Right atrium auricular region (tissue), 2 donors: ENCODE data around the gene MYO5B. TPM values are rescaled to one million over a fixed set of nuclear protein-coding genes. Genes with fewer than 3 reads are reported as not detected.
"Not testable (repeated sequence)": the region's sequence is repeated elsewhere in the genome, so short reads cannot be mapped to it uniquely, and the experiment has no call there.

Experiments used
- DNase-seq: peaks from one replicate; pipeline ENCODE4 v3.0.0-alpha.2; 2019; ENCODE audit warnings: low spot score
- H3K27ac ChIP-seq, 2 donors: fragments of 200-600 bp; sonication (generic); 1 replicate in 1 of 2; 2 replicates in 1 of 2; pipeline ENCODE4 v1.5.1; 2016 to 2019
- H3K27me3 ChIP-seq, 2 donors: fragments of 200-600 bp; sonication (generic); one replicate each; pipeline versions ENCODE4 v1.5.1 to v1.6.0; 2017 to 2019
- H3K36me3 ChIP-seq: fragments of 200-600 bp; sonication (generic); one replicate; pipeline ENCODE4 v1.5.1; 2016
- H3K4me1 ChIP-seq, 2 donors: fragments of 200-600 bp; sonication (generic); one replicate each; pipeline versions ENCODE4 v1.5.1 to v1.6.0; 2017 to 2019
- H3K4me3 ChIP-seq, 2 donors: fragments of 200-600 bp; sonication (generic); 1 replicate in 1 of 2; 2 replicates in 1 of 2; pipeline ENCODE4 v1.5.1; 2017 to 2019; ENCODE audit warnings: mild to moderate bottlenecking in 1 of 2, moderate library complexity in 1 of 2
- H3K9me3 ChIP-seq, 2 donors: fragments of 200-600 bp; sonication (generic); one replicate each; pipeline ENCODE4 v1.5.1; 2019
- total RNA-seq, 2 donors: library from RNA; depleted of rRNA; stranded (reverse); fragments of >200 nt; gene quantifications; one replicate each; pipeline ENCODE4 v1.1.0, GENCODE V29; 2016
- TF ChIP-seq, protein P1 (sequence below), 2 donors: fragments of 200-600 bp; sonication (generic); IDR thresholded peaks; one replicate each; pipeline ENCODE4 v1.5.1; 2019; ENCODE audit warnings: antibody characterized with exemption in 2 of 2

Gene MYO5B
- total RNA-seq, 2 donors from 2014 or later: 7.7 to 10.2 TPM

DNA sequence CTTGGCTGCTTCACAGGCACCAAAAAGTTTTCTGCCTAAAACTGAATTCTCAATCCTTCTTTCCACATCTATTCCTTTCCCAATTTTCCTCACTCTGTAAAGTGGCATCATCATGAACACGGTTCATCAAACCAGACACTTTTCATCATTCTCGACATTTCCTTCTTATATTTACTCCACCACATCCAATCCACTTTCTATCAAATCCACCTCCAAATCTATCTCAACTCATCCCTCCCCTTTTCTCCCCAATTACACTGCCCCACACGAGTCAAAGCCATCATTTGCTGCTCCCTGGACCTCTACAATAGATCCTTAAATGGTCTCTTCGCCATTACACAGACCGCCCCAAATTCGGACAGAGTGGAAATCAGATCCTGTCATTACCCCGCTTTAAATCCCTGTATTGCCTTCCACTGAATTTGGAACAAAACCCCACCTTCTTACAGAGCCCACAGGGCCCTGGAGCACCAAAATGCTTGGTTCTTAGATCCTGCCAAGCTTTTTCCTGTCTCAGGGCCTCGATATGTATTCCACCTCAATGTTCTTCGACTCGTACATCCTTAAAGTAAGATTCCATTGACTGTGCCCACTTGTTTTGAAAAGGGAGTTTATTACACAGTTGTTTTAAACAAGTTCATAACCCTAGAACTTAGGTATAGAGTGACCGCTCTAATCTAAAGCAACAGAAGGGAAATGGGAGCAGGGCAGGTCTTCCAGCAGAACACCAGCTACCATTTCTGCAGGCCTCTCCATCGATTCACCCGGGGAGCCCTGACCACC, 382.5 kb downstream of the MYO5B start:
- Histone ChIP-seq H3K9me3 (no peaks in the 10 kb centered on the region), H3K27me3 (no peaks in the 10 kb centered on the region), H3K4me3 (peak overlapping the region; percentile 69 to 74), H3K36me3 (no peaks in the 10 kb centered on the region), H3K27ac (peak overlapping the region; percentile 96 to 97), H3K4me1 (peaks cover 0 to 14% of the 10 kb centered on the region in 2 donors)
- DNase-seq: no peak
- TF ChIP-seq, protein P1, sequence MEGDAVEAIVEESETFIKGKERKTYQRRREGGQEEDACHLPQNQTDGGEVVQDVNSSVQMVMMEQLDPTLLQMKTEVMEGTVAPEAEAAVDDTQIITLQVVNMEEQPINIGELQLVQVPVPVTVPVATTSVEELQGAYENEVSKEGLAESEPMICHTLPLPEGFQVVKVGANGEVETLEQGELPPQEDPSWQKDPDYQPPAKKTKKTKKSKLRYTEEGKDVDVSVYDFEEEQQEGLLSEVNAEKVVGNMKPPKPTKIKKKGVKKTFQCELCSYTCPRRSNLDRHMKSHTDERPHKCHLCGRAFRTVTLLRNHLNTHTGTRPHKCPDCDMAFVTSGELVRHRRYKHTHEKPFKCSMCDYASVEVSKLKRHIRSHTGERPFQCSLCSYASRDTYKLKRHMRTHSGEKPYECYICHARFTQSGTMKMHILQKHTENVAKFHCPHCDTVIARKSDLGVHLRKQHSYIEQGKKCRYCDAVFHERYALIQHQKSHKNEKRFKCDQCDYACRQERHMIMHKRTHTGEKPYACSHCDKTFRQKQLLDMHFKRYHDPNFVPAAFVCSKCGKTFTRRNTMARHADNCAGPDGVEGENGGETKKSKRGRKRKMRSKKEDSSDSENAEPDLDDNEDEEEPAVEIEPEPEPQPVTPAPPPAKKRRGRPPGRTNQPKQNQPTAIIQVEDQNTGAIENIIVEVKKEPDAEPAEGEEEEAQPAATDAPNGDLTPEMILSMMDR (IDR thresholded peaks at IDR 0.05): no peak

DNA sequence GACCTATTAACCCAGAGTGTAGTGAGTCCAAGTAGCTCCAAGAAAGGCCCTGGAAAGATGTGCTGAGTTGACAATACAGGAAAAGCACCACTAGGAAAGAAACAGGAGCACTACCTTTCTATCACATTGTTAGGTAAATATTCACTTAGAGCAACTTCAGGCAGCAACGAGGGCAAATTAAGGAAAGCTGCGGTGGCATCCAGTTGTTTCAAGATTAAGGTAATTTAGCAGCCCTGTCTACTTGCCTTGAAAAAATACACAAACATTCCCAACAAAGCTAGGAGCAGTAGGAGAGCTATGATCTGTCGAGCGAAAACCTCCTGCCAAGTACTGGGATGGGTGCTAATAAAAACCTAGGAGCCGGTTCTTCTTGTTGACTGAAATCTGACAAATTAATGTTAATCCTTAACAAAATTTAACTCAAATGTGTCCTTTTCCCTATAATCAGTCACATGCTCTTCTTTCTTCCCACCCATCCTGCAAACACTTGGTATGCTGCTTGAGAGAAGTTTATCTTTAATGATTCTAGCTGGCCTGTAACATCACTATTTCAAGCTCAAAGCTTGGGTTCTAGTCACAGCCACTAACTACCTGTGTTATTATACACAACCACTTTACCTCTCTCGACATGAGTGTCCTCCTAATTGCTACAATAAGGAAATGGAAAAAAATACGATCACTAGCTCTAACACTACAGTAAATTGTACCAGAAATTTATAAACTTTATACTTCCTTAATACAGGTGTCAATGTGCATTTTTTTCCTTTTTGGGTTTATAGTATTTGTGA, 383.6 kb downstream of the MYO5B start:
- Histone ChIP-seq H3K4me1 (peaks cover 0 to 16% of the 10 kb centered on the region in 2 donors), H3K9me3 (no peaks in the 10 kb centered on the region), H3K27me3 (no peaks in the 10 kb centered on the region), H3K36me3 (no peaks in the 10 kb centered on the region), H3K27ac (no peak overlapping the region), H3K4me3 (no peak overlapping the region)
- DNase-seq: no peak
- TF ChIP-seq, protein P1 (IDR thresholded peaks at IDR 0.05): no peak

DNA sequence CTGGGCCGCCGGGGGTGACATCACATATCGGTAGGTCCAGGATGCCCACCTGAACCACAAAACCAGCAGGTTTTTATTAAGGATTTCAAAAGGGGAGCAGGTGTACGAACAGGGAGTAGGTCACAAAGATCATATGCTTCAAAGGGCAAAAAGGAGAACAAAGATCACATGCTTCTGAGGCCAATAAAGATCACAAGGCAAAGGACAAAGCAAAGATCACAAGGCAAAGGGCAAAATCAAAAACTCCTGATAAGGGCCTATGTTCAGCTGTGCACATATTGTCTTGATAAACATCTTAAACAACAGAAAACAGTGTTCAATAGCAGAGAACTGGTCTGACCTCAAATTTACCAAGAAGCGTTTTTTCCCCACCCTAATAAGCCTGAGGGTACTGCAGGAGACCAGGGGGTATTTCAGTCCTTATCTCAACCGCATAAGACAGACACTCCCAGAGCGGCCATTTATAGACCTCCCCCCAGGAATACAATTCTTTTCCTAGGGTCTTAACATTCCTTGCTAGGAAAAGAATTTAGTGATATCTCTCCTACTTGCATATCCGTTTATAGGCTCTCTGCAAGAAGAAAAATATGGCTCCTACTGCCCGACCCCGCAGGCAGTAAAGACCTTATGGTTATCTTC, 386.3 kb downstream of the MYO5B start:
- DNase-seq, H3K36me3 ChIP-seq, H3K27me3 ChIP-seq, H3K9me3 ChIP-seq, H3K4me3 ChIP-seq, H3K27ac ChIP-seq: not testable (repeated sequence)
- peaks cover 0 to 11% of the 10 kb centered on the region in 2 donors for H3K4me1 ChIP-seq

DNA sequence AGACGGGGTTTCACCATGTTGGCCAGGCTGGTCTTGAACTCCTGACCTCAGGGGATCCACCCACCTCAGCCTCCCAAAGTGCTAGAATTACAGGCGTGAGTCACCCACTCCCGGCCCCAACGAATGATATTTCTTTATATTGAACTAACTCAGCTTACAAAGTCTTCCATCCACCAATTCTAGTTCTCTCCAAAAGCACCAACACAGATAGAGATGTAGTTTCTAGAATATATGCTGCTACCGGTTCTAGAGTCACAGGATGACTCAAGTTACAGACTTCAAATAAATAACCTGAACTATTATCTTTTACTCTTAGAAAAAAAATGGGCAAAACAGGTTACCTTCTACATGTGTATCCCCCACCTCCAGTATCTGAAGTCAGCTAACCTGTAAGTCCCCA, 390.9 kb downstream of the MYO5B start:
- Histone ChIP-seq H3K9me3 (no peaks in the 10 kb centered on the region), H3K27ac (no peak overlapping the region), H3K27me3 (no peaks in the 10 kb centered on the region), H3K36me3 (peaks cover 11% of the 10 kb centered on the region), H3K4me1 (peaks cover 0 to 4% of the 10 kb centered on the region in 2 donors), H3K4me3 (no peak overlapping the region)
- TF ChIP-seq, protein P1 (IDR thresholded peaks at IDR 0.05): no peak
- no peak for DNase-seq

DNA sequence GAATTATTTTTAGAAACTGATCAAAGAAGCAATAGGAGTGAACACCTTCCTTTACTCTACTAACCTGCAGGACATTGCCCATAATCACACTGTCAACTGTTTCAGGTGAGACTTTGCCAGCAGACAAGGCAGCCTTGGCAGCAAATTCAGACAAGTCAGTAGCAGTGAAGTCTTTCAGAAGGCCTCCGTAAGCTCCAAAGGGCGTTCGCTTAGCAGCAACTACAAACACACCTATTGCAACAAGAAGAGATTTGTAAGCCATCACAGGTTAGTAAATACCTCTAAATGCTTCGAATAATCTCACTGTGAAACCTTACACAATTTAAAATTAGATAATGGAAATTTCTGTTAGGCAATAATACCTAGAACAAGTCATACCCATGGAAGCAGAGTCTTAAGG, 392.3 kb downstream of the MYO5B start:
- H3K27me3 ChIP-seq: no peaks in the 10 kb centered on the region
- TF ChIP-seq, protein P1 (IDR thresholded peaks at IDR 0.05): no peak
- no peak for DNase-seq
- no peak overlapping the region for H3K27ac ChIP-seq
- H3K9me3 ChIP-seq: no peaks in the 10 kb centered on the region
- H3K4me1 ChIP-seq: peaks cover 0 to 3% of the 10 kb centered on the region in 2 donors
- peaks cover 16% of the 10 kb centered on the region for H3K36me3 ChIP-seq
- H3K4me3 ChIP-seq: no peak overlapping the region

DNA sequence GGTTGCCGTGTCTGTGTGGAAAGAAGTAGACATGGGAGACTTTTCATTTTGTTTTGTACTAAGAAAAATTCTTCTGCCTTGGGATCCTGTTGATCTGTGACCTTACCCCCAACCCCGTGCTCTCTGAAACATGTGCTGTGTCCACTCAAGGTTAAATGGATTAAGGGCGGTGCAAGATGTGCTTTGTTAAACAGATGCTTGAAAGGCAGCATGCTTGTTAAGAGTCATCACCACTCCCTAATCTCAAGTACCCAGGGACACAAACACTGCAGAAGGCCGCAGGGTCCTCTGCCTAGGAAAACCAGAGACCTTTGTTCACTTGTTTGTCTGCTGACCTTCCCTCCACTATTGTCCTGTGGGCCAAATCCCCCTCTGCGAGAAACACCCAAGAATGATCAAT, 394.5 kb downstream of the MYO5B start:
- not testable (repeated sequence) for H3K4me3 ChIP-seq, H3K27ac ChIP-seq, H3K4me1 ChIP-seq, H3K9me3 ChIP-seq, H3K27me3 ChIP-seq, DNase-seq
- peaks cover 37% of the 10 kb centered on the region for H3K36me3 ChIP-seq

DNA sequence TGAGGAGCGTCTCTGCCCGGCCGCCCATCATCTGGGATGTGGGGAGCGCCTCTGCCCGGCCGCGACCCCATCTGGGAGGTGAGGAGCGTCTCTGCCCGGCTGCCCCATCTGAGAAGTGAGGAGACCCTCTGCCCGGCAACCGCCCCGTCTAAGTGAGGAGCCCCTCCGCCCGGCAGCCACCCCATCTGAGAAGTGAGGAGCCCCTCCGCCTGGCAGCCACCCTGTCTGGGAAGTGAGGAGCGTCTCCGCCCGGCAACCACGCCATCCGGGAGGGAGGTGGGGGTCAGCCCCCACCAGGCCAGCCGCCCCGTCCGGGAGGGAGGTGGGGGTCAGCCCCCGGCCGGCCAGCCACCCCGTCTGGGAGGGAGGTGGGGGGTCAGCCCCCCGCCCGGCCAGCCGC, 395.1 kb downstream of the MYO5B start:
- H3K36me3 ChIP-seq: peaks cover 44% of the 10 kb centered on the region
- not testable (repeated sequence) for H3K27ac ChIP-seq, H3K4me1 ChIP-seq, H3K9me3 ChIP-seq, H3K4me3 ChIP-seq, DNase-seq, H3K27me3 ChIP-seq
